ENCODE measurements around the gene NDFIP2.
"Not testable (repeated sequence)": the region's sequence is repeated elsewhere in the genome, so short reads cannot be mapped to it uniquely, and the experiment has no call there.

The NDFIP2 gene

GRCh38 chr13:79571147-79571546, 90.2 kb downstream of the NDFIP2 start:
- H3K4me1 Mint-ChIP-seq, result no peaks in the 10 kb centered on the region
- H3K4me3 Mint-ChIP-seq, result no peak overlapping the region
- no peaks in the 10 kb centered on the region for H3K36me3 Mint-ChIP-seq
- H3K27me3 Mint-ChIP-seq, result peaks cover 8% of the 10 kb centered on the region
- no peak overlapping the region for H3K27ac Mint-ChIP-seq
- no peaks in the 10 kb centered on the region for H3K9me3 Mint-ChIP-seq

GRCh38 chr13:79573892-79574291, 92.9 kb downstream of the NDFIP2 start:
- H3K36me3 Mint-ChIP-seq, H3K27me3 Mint-ChIP-seq, H3K4me3 Mint-ChIP-seq, H3K9me3 Mint-ChIP-seq, H3K27ac Mint-ChIP-seq, H3K4me1 Mint-ChIP-seq: not testable (repeated sequence)

- H3K4me1 Mint-ChIP-seq, result no peaks in the 10 kb centered on the region
- H3K36me3 Mint-ChIP-seq, result no peaks in the 10 kb centered on the region
Measured at GRCh38 chr13:79581870-79582315, 100.9 kb downstream of the NDFIP2 start.

GRCh38 chr13:79582896-79583295, 101.9 kb downstream of the NDFIP2 start:
- Mint-ChIP-seq H3K36me3 (no peaks in the 10 kb centered on the region), H3K27ac (no peak overlapping the region), H3K27me3 (no peaks in the 10 kb centered on the region), H3K4me3 (no peak overlapping the region), H3K4me1 (no peaks in the 10 kb centered on the region), H3K9me3 (peaks cover under 1% of the 10 kb centered on the region)

More at GRCh38 chr13:79581870-79582315, 100.9 kb downstream of the NDFIP2 start:
- Mint-ChIP-seq H3K27ac (no peak overlapping the region), H3K27me3 (no peaks in the 10 kb centered on the region), H3K4me3 (no peak overlapping the region), H3K9me3 (peaks cover 5% of the 10 kb centered on the region)

- H3K27me3 Mint-ChIP-seq, result peaks cover 2% of the 10 kb centered on the region
- no peaks in the 10 kb centered on the region for H3K4me1 Mint-ChIP-seq
- no peak overlapping the region for H3K4me3 Mint-ChIP-seq
- H3K36me3 Mint-ChIP-seq, result no peaks in the 10 kb centered on the region
- no peak overlapping the region for H3K27ac Mint-ChIP-seq
- H3K9me3 Mint-ChIP-seq, result no peaks in the 10 kb centered on the region
Measured at GRCh38 chr13:79585033-79585432, 104.1 kb downstream of the NDFIP2 start.

- Mint-ChIP-seq H3K4me3 (no peak overlapping the region), H3K27ac (no peak overlapping the region), H3K36me3 (no peaks in the 10 kb centered on the region), H3K9me3 (no peaks in the 10 kb centered on the region), H3K27me3 (peaks cover 2% of the 10 kb centered on the region), H3K4me1 (no peaks in the 10 kb centered on the region)
Measured at GRCh38 chr13:79589603-79590393, 108.8 kb downstream of the NDFIP2 start.

GRCh38 chr13:79590394-79590676, 109.4 kb downstream of the NDFIP2 start:
- Mint-ChIP-seq H3K4me3 (no peak overlapping the region), H3K4me1 (no peaks in the 10 kb centered on the region), H3K36me3 (no peaks in the 10 kb centered on the region), H3K27me3 (peaks cover 2% of the 10 kb centered on the region), H3K9me3 (no peaks in the 10 kb centered on the region), H3K27ac (no peak overlapping the region)

- H3K36me3 Mint-ChIP-seq, result no peaks in the 10 kb centered on the region
- no peaks in the 10 kb centered on the region for H3K9me3 Mint-ChIP-seq
- no peak overlapping the region for H3K27ac Mint-ChIP-seq
- H3K4me3 Mint-ChIP-seq, result no peak overlapping the region
- no peaks in the 10 kb centered on the region for H3K4me1 Mint-ChIP-seq
- peaks cover 4% of the 10 kb centered on the region for H3K27me3 Mint-ChIP-seq
Measured at GRCh38 chr13:79591493-79591892, 110.5 kb downstream of the NDFIP2 start.

GRCh38 chr13:79593121-79593520, 112.2 kb downstream of the NDFIP2 start:
- no peak overlapping the region for H3K4me3 Mint-ChIP-seq
- H3K9me3 Mint-ChIP-seq, result no peaks in the 10 kb centered on the region
- H3K4me1 Mint-ChIP-seq, result no peaks in the 10 kb centered on the region
- no peaks in the 10 kb centered on the region for H3K36me3 Mint-ChIP-seq
- H3K27me3 Mint-ChIP-seq, result peaks cover 4% of the 10 kb centered on the region
- no peak overlapping the region for H3K27ac Mint-ChIP-seq

GRCh38 chr13:79593641-79594275, 112.8 kb downstream of the NDFIP2 start:
- H3K4me3 Mint-ChIP-seq, result no peak overlapping the region
- peaks cover 2% of the 10 kb centered on the region for H3K27me3 Mint-ChIP-seq
- no peaks in the 10 kb centered on the region for H3K36me3 Mint-ChIP-seq
- H3K4me1 Mint-ChIP-seq, result no peaks in the 10 kb centered on the region
- H3K27ac Mint-ChIP-seq, result no peak overlapping the region
- H3K9me3 Mint-ChIP-seq, result no peaks in the 10 kb centered on the region

- not testable (repeated sequence) for H3K27ac Mint-ChIP-seq, H3K27me3 Mint-ChIP-seq, H3K36me3 Mint-ChIP-seq, H3K9me3 Mint-ChIP-seq, H3K4me1 Mint-ChIP-seq, H3K4me3 Mint-ChIP-seq
Measured at GRCh38 chr13:79600146-79600545, 119.2 kb downstream of the NDFIP2 start.

GRCh38 chr13:79602936-79603335, 122.0 kb downstream of the NDFIP2 start:
- H3K4me3 Mint-ChIP-seq, result no peak overlapping the region
- no peaks in the 10 kb centered on the region for H3K4me1 Mint-ChIP-seq
- H3K36me3 Mint-ChIP-seq, result no peaks in the 10 kb centered on the region
- H3K27ac Mint-ChIP-seq, result no peak overlapping the region
- H3K27me3 Mint-ChIP-seq, result peaks cover 7% of the 10 kb centered on the region
- no peaks in the 10 kb centered on the region for H3K9me3 Mint-ChIP-seq

- Mint-ChIP-seq H3K4me3 (no peak overlapping the region), H3K27ac (no peak overlapping the region), H3K27me3 (peaks cover 7% of the 10 kb centered on the region), H3K4me1 (no peaks in the 10 kb centered on the region), H3K36me3 (no peaks in the 10 kb centered on the region), H3K9me3 (no peaks in the 10 kb centered on the region)
Measured at GRCh38 chr13:79604752-79605151, 123.8 kb downstream of the NDFIP2 start.

Data from activated naive CD4-positive, alpha-beta T cell treated with anti-CD3 and anti-CD28 coated beads, Interleukin-2, amount 50 U/mL, for 24 hours (primary cell).